Activated CD4-positive, alpha-beta T cell treated with anti-CD3 and anti-CD28 coated beads, Interleukin-2, amount 10 ng/mL, durations not matched to agents 7 days and 5 days (primary cell): ENCODE measurements around the gene PTMS. TPM values are rescaled to one million over a fixed set of nuclear protein-coding genes. Genes with fewer than 3 reads are reported as not detected.

Experiments used
- CTCF ChIA-PET: fragments of 350-600 bp; sonication (Branson Sonifier 250); formaldehyde crosslinking; loops from one replicate; lab custom pipeline; 2021; ENCODE audit warnings: antibody characterized with exemption; lab: Charles Lee
- POLR2A ChIA-PET: fragments of 350-600 bp; sonication (Branson Sonifier 250); formaldehyde crosslinking; loops from one replicate; lab custom pipeline; 2021; ENCODE audit warnings: antibody characterized with exemption; lab: Charles Lee
- DNase-seq: peaks from one replicate; pipeline ENCODE4 v3.0.0-alpha.2; 2020
- H3K27ac Mint-ChIP-seq: one replicate; pipeline ENCODE4 v1.8.0; 2021; ENCODE audit warnings: mild to moderate bottlenecking, moderate library complexity, mixed read lengths
- H3K27me3 Mint-ChIP-seq: one replicate; pipeline ENCODE4 v1.8.0; 2021; ENCODE audit warnings: mixed read lengths
- H3K36me3 Mint-ChIP-seq: one replicate; pipeline ENCODE4 v1.8.0; 2021; ENCODE audit warnings: low read depth, mixed read lengths
- H3K4me1 Mint-ChIP-seq: one replicate; pipeline ENCODE4 v1.8.0; 2021; ENCODE audit warnings: mixed read lengths
- H3K4me3 Mint-ChIP-seq: one replicate; pipeline ENCODE4 v1.8.0; 2021; ENCODE audit warnings: mild to moderate bottlenecking, moderate library complexity, mixed read lengths
- H3K9me3 Mint-ChIP-seq: one replicate; pipeline ENCODE4 v1.8.0; 2021; ENCODE audit warnings: mixed read lengths
- total RNA-seq, 2 experiments: library from RNA; stranded (reverse); gene quantifications; one replicate each; pipeline ENCODE4 v1.2.3, GENCODE V29; 2021

Gene PTMS
- 10 to 100 TPM; 16.4 to 25.6 TPM for total RNA-seq

GRCh38 chr12:6765634-6766581, at the start of gene PTMS:
PTMS (plus strand) TSS chr12:6766363; CDS start chr12:6766706, 343 bp downstream.
- H3K4me3 Mint-ChIP-seq, result peak within 1 kb of the TSS; percentile 81
- peaks cover 45% of the 10 kb centered on the region for H3K27me3 Mint-ChIP-seq
- no peaks in the 10 kb centered on the region for H3K9me3 Mint-ChIP-seq
- no peak for DNase-seq
- ChIA-PET POLR2A (interaction anchor here (1.0 kb wide), 1 partner anchor 227 kb away, joined by 3 read pairs; no protein-coding TSS in a partner anchor), CTCF (interaction anchor here (0.5 to 8.8 kb wide), 29 partner anchors 8 to 359 kb away, joined by 3 to 120 read pairs (median 4); partner anchors contain the start of genes CD4, CDCA3, COPS7A and MLF2)
- peaks cover 3% of the 10 kb centered on the region for H3K36me3 Mint-ChIP-seq
- H3K4me1 Mint-ChIP-seq, result peaks cover 42% of the 10 kb centered on the region
- peak within 1 kb of the TSS; percentile 81 for H3K27ac Mint-ChIP-seq

DNA sequence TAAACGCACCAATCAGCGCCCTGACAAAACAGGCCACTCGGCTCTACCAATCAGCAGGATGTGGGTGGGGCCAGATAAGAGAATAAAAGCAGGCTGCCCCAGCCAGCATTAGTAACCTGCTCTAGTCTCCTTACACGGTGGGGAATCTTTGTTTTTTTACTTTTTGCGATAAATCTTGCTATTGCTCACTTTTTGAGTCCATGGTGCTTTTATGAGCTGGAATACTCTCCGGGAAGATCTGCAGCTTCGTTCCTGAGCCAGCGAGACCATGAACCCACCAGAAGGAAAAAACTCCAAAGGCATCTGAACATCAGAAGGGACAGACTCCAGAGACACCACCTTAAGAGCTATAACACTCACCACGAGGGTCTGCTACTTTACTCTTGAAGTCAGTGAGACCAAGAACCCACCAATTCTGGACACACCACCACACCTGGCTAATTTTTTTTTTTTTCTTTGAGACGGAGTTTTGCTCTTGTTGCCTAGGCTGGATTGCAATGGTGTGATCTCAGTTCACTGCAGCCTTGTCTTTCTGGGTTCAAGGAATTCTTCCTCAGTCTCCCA, 49.2 kb upstream of the PTMS start:
- Mint-ChIP-seq H3K27ac (no peak overlapping the region), H3K27me3 (no peaks in the 10 kb centered on the region), H3K9me3 (no peaks in the 10 kb centered on the region), H3K4me3 (no peak overlapping the region), H3K4me1 (peaks cover 5% of the 10 kb centered on the region), H3K36me3 (no peaks in the 10 kb centered on the region)
- POLR2A ChIA-PET, result no interaction called here
- DNase-seq, result no peak
- CTCF ChIA-PET, result no interaction called here

GRCh38 chr12:6722863-6723262, 43.3 kb upstream of the PTMS start:
- Mint-ChIP-seq H3K9me3 (no peaks in the 10 kb centered on the region), H3K27ac (no peak overlapping the region), H3K4me1 (peaks cover 24% of the 10 kb centered on the region), H3K4me3 (peak overlapping the region; percentile 89), H3K36me3 (no peaks in the 10 kb centered on the region), H3K27me3 (no peaks in the 10 kb centered on the region)
- POLR2A ChIA-PET, result interaction anchor here (1.1 kb wide), 1 partner anchor 36 kb away, joined by 3 read pairs; no protein-coding TSS in a partner anchor
- no peak for DNase-seq
- CTCF ChIA-PET, result interaction anchor here (0.6 to 5.2 kb wide), 6 partner anchors 8 to 171 kb away, joined by 3 to 33 read pairs (median 4); partner anchors contain the start of gene MLF2

- Mint-ChIP-seq H3K36me3 (no peaks in the 10 kb centered on the region), H3K4me1 (peaks cover 24% of the 10 kb centered on the region), H3K4me3 (peak within 1 kb of the TSS; percentile 89), H3K27me3 (no peaks in the 10 kb centered on the region), H3K27ac (peak within 1 kb of the TSS; percentile 92), H3K9me3 (no peaks in the 10 kb centered on the region)
- CTCF ChIA-PET, result interaction anchor here (0.7 to 5.2 kb wide), 19 partner anchors 9 to 384 kb away, joined by 3 to 33 read pairs (median 4); partner anchors contain the start of genes MLF2, PTMS and ZNF384
- peak; percentile 98 for DNase-seq
- POLR2A ChIA-PET, result interaction anchor here (0.5 to 1.3 kb wide), 7 partner anchors 15 to 356 kb away, joined by 3 to 10 read pairs (median 5); partner anchors contain the start of genes CDCA3, GAPDH, USP5 and ZNF384
Observed at GRCh38 chr12:6723607-6724408, 42.4 kb upstream of the PTMS start, which contains the start of gene COPS7A. COPS7A (plus strand) TSS chr12:6724046; CDS start chr12:6724657, 611 bp downstream.

DNA sequence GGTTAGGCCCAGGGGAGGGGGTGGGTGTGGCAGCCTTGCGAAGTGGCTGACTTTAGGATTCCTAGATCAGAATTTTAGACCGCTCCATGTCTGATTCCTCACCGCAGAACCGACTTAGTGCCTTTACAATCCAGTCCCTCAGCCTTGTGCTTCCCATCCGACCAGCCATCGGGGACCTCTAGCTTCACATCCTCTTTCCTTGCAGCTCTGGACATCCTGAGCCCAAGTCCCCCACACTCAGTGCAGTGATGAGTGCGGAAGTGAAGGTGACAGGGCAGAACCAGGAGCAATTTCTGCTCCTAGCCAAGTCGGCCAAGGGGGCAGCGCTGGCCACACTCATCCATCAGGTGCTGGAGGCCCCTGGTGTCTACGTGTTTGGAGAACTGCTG, 41.8 kb upstream of the PTMS start:
- H3K9me3 Mint-ChIP-seq, result no peaks in the 10 kb centered on the region
- peak; percentile 42 for DNase-seq
- peaks cover 24% of the 10 kb centered on the region for H3K4me1 Mint-ChIP-seq
- CTCF ChIA-PET, result interaction anchor here (0.6 to 5.2 kb wide), 19 partner anchors 8 to 384 kb away, joined by 3 to 33 read pairs (median 3); partner anchors contain the start of genes MLF2, PTMS and ZNF384
- H3K27me3 Mint-ChIP-seq, result no peaks in the 10 kb centered on the region
- POLR2A ChIA-PET, result interaction anchor here (1.0 to 1.3 kb wide), 4 partner anchors 15 to 190 kb away, joined by 3 to 10 read pairs (median 5); partner anchors contain the start of genes CDCA3, GAPDH, USP5 and ZNF384
- H3K27ac Mint-ChIP-seq, result peak overlapping the region; percentile 92
- peak overlapping the region; percentile 89 for H3K4me3 Mint-ChIP-seq
- peaks cover 3% of the 10 kb centered on the region for H3K36me3 Mint-ChIP-seq

GRCh38 chr12:6725350-6725749, 40.8 kb upstream of the PTMS start:
- peak overlapping the region; percentile 89 for H3K4me3 Mint-ChIP-seq

GRCh38 chr12:6729186-6729585, 37.0 kb upstream of the PTMS start:
- CTCF ChIA-PET, result interaction anchor here (1.3 to 1.5 kb wide), 3 partner anchors 19 to 228 kb away, joined by 3 read pairs; no protein-coding TSS in a partner anchor
- no peaks in the 10 kb centered on the region for H3K27me3 Mint-ChIP-seq
- H3K4me1 Mint-ChIP-seq, result peaks cover 15% of the 10 kb centered on the region
- H3K9me3 Mint-ChIP-seq, result no peaks in the 10 kb centered on the region
- H3K4me3 Mint-ChIP-seq, result no peak overlapping the region
- POLR2A ChIA-PET, result no interaction called here
- H3K36me3 Mint-ChIP-seq, result peaks cover 15% of the 10 kb centered on the region
- no peak for DNase-seq
- no peak overlapping the region for H3K27ac Mint-ChIP-seq

More at GRCh38 chr12:6725350-6725749, 40.8 kb upstream of the PTMS start:
- no peak for DNase-seq
- peak overlapping the region; percentile 92 for H3K27ac Mint-ChIP-seq
- H3K9me3 Mint-ChIP-seq, result no peaks in the 10 kb centered on the region
- H3K36me3 Mint-ChIP-seq, result peaks cover 7% of the 10 kb centered on the region
- POLR2A ChIA-PET, result no interaction called here
- no peaks in the 10 kb centered on the region for H3K27me3 Mint-ChIP-seq
- CTCF ChIA-PET, result interaction anchor here (0.6 to 5.2 kb wide), 5 partner anchors 11 to 166 kb away, joined by 3 to 33 read pairs (median 4); partner anchors contain the start of genes MLF2 and PTMS
- H3K4me1 Mint-ChIP-seq, result peaks cover 24% of the 10 kb centered on the region

DNA sequence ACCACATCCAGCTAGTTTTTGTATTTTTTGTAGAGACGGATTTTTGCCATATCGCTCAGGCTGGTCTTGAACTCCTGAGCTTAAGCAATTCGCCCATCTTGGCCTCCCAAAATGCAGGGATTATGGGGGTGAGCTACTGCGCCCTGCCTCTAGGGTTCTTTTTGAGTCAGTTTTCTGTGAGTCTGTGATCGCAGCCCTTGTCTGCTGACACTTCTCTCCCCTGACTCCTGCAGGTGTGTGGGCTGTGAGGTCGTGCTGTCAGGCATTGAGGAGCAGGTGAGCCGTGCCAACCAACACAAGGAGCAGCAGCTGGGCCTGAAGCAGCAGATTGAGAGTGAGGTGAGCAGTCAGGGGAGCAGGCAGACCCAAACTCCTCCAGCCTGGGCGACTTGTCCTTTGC, 36.0 kb upstream of the PTMS start:
- CTCF ChIA-PET, result interaction anchor here (0.7 to 1.3 kb wide), 4 partner anchors 15 to 227 kb away, joined by 3 read pairs; no protein-coding TSS in a partner anchor
- Mint-ChIP-seq H3K4me3 (no peak overlapping the region), H3K27ac (no peak overlapping the region), H3K27me3 (no peaks in the 10 kb centered on the region), H3K36me3 (peaks cover 18% of the 10 kb centered on the region), H3K9me3 (no peaks in the 10 kb centered on the region), H3K4me1 (peaks cover 10% of the 10 kb centered on the region)
- POLR2A ChIA-PET, result no interaction called here
- no peak for DNase-seq

DNA sequence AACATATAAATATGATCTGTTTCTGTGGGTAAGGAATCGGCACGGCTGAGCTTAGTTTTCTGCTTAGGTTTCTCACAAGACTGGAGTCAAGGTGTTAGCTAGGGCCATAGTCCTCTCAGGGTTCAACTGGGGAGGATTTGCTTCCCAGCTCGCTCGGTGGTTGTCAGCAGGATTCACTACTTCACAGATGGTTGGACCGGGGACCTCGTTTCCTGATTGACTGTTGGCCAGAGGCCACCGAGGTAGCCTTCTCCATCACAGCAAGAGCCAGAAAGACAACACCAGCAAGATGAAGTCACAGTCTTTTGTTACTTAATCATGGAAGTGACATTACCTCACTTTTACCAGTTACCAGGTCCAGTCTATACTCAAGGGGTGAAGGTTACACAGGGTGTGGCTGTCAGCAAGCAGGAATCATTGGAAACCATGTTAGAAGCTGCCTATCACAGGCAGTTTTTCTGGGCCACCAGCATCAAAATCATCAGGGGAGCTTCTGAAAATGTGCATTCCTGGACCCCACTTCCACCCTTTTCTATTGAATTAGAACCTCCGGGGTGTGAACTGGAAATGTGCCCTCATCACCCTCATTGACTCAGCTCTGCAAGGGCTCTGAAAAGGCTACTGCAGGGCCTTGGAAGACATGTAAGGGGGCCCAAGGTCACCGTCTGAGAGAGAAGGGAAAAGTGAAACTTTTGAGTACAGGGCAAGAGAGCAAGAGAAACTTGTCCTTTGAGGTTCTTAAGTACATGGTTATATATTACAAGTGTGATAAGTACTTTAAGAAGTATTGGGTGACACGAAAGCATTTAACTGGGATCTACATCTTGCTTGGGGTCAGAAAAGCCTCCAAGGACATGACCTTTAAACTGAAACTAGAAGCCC, 31.4 kb upstream of the PTMS start:
- Mint-ChIP-seq H3K27ac (no peak overlapping the region), H3K36me3 (peaks cover 12% of the 10 kb centered on the region), H3K27me3 (no peaks in the 10 kb centered on the region), H3K4me1 (peaks cover 10% of the 10 kb centered on the region), H3K9me3 (no peaks in the 10 kb centered on the region), H3K4me3 (no peak overlapping the region)
- DNase-seq, result no peak
- CTCF ChIA-PET, result interaction anchor here (2.0 kb wide), 1 partner anchor 17 kb away, joined by 9 read pairs; the partner anchor contains the start of gene MLF2
- POLR2A ChIA-PET, result no interaction called here

- no peaks in the 10 kb centered on the region for H3K27me3 Mint-ChIP-seq
- ChIA-PET CTCF (no interaction called here), POLR2A (no interaction called here)
- H3K4me3 Mint-ChIP-seq, result no peak overlapping the region
- H3K4me1 Mint-ChIP-seq, result peaks cover 10% of the 10 kb centered on the region
- H3K9me3 Mint-ChIP-seq, result no peaks in the 10 kb centered on the region
- peak; percentile 51 for DNase-seq
- H3K36me3 Mint-ChIP-seq, result peaks cover 11% of the 10 kb centered on the region
- H3K27ac Mint-ChIP-seq, result no peak overlapping the region
Observed at GRCh38 chr12:6735448-6736191, 30.5 kb upstream of the PTMS start.
